ENCODE results near the gene FAM184A. TPM values are rescaled to one million over a fixed set of nuclear protein-coding genes. Genes with fewer than 3 reads are reported as not detected.

Gene FAM184A
- total RNA-seq, 2 donors from 2014 or later, result 0.56 to 0.62 TPM

DNA sequence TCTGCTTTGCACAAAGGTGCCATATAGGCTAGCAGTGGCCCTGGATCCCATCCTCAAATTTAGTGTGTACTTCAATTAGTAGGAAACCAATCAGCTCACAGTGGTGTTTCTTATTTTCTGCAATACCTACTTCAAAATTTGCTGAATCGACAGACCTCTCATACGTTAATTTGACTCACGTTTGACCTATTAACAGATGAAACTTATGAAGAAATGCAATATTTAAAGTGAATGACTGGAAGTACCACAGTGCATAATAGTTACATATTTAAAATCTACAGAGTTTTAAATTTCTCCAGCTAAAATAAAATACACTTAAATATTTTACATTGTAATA is 95.9 kb downstream of the FAM184A start:
- no peaks in the 10 kb centered on the region for H3K4me1 ChIP-seq
- TF ChIP-seq, protein P1, sequence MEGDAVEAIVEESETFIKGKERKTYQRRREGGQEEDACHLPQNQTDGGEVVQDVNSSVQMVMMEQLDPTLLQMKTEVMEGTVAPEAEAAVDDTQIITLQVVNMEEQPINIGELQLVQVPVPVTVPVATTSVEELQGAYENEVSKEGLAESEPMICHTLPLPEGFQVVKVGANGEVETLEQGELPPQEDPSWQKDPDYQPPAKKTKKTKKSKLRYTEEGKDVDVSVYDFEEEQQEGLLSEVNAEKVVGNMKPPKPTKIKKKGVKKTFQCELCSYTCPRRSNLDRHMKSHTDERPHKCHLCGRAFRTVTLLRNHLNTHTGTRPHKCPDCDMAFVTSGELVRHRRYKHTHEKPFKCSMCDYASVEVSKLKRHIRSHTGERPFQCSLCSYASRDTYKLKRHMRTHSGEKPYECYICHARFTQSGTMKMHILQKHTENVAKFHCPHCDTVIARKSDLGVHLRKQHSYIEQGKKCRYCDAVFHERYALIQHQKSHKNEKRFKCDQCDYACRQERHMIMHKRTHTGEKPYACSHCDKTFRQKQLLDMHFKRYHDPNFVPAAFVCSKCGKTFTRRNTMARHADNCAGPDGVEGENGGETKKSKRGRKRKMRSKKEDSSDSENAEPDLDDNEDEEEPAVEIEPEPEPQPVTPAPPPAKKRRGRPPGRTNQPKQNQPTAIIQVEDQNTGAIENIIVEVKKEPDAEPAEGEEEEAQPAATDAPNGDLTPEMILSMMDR (IDR thresholded peaks at IDR 0.05), result no peak
- no peak for DNase-seq
- no peaks in the 10 kb centered on the region for H3K36me3 ChIP-seq
- no peak overlapping the region for H3K9ac ChIP-seq (ENCODE audit: low read depth in 2 of 2, low read length in 2 of 2)
- no peaks in the 10 kb centered on the region for H3K27me3 ChIP-seq
- no peaks in the 10 kb centered on the region for H3K9me3 ChIP-seq
- H3K4me3 ChIP-seq, result no peak overlapping the region
- intact Hi-C loops (cut with DNase I), result no loop called here
- H3K27ac ChIP-seq, result no peak overlapping the region

DNA sequence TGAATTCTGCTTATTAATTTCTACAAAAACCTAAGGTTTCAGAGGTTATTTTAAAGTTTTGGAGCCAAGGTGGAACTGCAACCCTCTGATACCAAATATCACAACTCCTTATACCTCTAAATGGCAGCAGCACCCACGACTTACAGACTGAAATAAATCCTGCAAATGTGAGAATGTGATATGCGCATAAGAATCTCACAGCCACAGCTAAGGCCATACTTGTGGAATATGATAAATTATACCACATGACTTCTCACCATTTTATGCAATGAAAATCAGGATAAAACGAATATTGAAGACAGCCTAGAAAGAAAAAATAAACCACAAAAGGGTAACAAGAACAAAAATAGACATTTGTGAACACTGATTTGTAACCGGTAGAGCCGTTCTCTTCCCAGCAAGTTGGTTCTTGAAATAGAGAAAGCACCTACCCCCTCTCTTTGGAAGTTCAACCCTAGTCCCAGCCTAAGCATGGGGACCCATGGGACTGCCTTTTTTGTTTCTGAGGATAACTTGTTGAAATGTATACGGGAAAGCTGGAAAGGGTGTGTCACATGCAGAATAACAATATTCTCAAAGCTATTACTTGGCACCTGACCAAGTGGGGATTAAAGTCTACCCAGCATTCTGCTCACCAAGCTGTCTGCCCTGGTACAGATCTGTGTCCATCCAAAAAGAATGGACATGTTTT is 96.4 kb downstream of the FAM184A start:
- no peak overlapping the region for H3K4me3 ChIP-seq
- H3K4me1 ChIP-seq, result no peaks in the 10 kb centered on the region
- intact Hi-C loops (cut with DNase I), result no loop called here
- H3K27me3 ChIP-seq, result no peaks in the 10 kb centered on the region
- TF ChIP-seq, protein P1 (IDR thresholded peaks at IDR 0.05), result no peak
- no peak overlapping the region for H3K9ac ChIP-seq (ENCODE audit: low read depth in 2 of 2, low read length in 2 of 2)
- no peak for DNase-seq
- no peaks in the 10 kb centered on the region for H3K36me3 ChIP-seq
- no peak overlapping the region for H3K27ac ChIP-seq
- no peaks in the 10 kb centered on the region for H3K9me3 ChIP-seq

- Histone ChIP-seq H3K9ac (ENCODE audit: low read depth in 2 of 2, low read length in 2 of 2) (no peak overlapping the region), H3K9me3 (no peaks in the 10 kb centered on the region), H3K27ac (no peak overlapping the region), H3K36me3 (no peaks in the 10 kb centered on the region), H3K4me3 (no peak overlapping the region), H3K4me1 (no peaks in the 10 kb centered on the region), H3K27me3 (no peaks in the 10 kb centered on the region)
- intact Hi-C loops (cut with DNase I), result no loop called here
- TF ChIP-seq, protein P1 (IDR thresholded peaks at IDR 0.05), result no peak
- no peak for DNase-seq
Measured at GRCh38 chr6:118980063-118980462, 98.4 kb downstream of the FAM184A start.

DNA sequence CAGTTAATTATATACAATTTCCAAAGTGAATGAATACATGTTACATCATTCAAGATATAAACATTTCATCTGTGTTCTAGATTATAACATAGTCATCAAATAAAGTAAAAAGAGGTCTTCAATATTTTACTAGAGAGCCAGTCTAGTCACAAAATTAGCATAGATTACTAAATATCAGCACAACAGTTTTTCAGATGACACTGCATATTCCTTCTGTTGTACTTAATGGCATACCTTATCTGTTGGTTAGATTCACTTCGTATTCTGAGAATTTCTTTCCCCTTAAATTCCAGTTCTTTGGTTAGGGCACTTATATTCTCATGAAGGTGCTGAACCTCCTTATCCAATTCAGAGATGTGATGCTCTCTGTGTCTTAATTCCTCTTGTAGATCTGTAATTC is 103.7 kb downstream of the FAM184A start:
- Histone ChIP-seq H3K9ac (ENCODE audit: low read depth in 2 of 2, low read length in 2 of 2) (no peak overlapping the region), H3K27ac (no peak overlapping the region), H3K9me3 (no peaks in the 10 kb centered on the region), H3K27me3 (no peaks in the 10 kb centered on the region), H3K4me1 (no peaks in the 10 kb centered on the region), H3K36me3 (no peaks in the 10 kb centered on the region), H3K4me3 (no peak overlapping the region)
- intact Hi-C loops (cut with DNase I), result no loop called here
- TF ChIP-seq, protein P1 (IDR thresholded peaks at IDR 0.05), result no peak
- DNase-seq, result no peak

GRCh38 chr6:118971682-118972081 is 106.8 kb downstream of the FAM184A start:
- Histone ChIP-seq H3K36me3 (no peaks in the 10 kb centered on the region), H3K4me1 (no peaks in the 10 kb centered on the region), H3K9ac (ENCODE audit: low read depth in 2 of 2, low read length in 2 of 2) (no peak overlapping the region), H3K4me3 (no peak overlapping the region), H3K27ac (no peak overlapping the region), H3K9me3 (no peaks in the 10 kb centered on the region), H3K27me3 (no peaks in the 10 kb centered on the region)
- intact Hi-C loops (cut with DNase I), result no loop called here
- no peak for DNase-seq
- TF ChIP-seq, protein P1 (IDR thresholded peaks at IDR 0.05), result no peak
